NCI-H82 treated with DMSO at 0.1 percent for 48 hours (cell line): ENCODE data around the gene INSR.
"Not testable (repeated sequence)": the region's sequence is repeated elsewhere in the genome, so short reads cannot be mapped to it uniquely, and the experiment has no call there.

Source experiments
- DNase-seq: peaks from one replicate; lab custom pipeline; 2025; ENCODE audit not compliant: unreplicated experiment; lab: John Stamatoyannopoulos, UW

Gene INSR

GRCh38 chr19:7147119-7147675, 147.0 kb downstream of the INSR start:
- not testable (repeated sequence) for DNase-seq

- DNase-seq, result not testable (repeated sequence)
These were observed 148.1 kb downstream of the INSR start for GRCh38 chr19:7146086-7146485.

- DNase-seq, result no peak
These were observed 148.7 kb downstream of the INSR start for GRCh38 chr19:7145494-7145893.

- DNase-seq, result no peak
These were observed 151.4 kb downstream of the INSR start for GRCh38 chr19:7142771-7143170.

- no peak for DNase-seq
These were observed 154.1 kb downstream of the INSR start for GRCh38 chr19:7140137-7140536.

- DNase-seq, result no peak
These were observed 155.1 kb downstream of the INSR start for GRCh38 chr19:7139095-7139494.

GRCh38 chr19:7138402-7138801, 155.8 kb downstream of the INSR start:
- no peak for DNase-seq

- no peak for DNase-seq
These were observed 157.1 kb downstream of the INSR start for GRCh38 chr19:7137120-7137519.

GRCh38 chr19:7132054-7132453, 162.2 kb downstream of the INSR start:
- DNase-seq, result no peak

- no peak for DNase-seq
These were observed 164.2 kb downstream of the INSR start for GRCh38 chr19:7130043-7130442.

- DNase-seq, result no peak
These were observed 168.1 kb downstream of the INSR start for GRCh38 chr19:7126132-7126531.

- DNase-seq, result no peak
These were observed 169.0 kb downstream of the INSR start for GRCh38 chr19:7125221-7125620.

- DNase-seq, result no peak
These were observed 169.4 kb downstream of the INSR start for GRCh38 chr19:7124782-7125181.

- DNase-seq, result no peak
These were observed 171.5 kb downstream of the INSR start for GRCh38 chr19:7122701-7123100.

- DNase-seq, result no peak
These were observed 173.7 kb downstream of the INSR start for GRCh38 chr19:7120499-7120898.

- DNase-seq, result no peak
These were observed 174.6 kb downstream of the INSR start for GRCh38 chr19:7119582-7119981.

- no peak for DNase-seq
These were observed 177.0 kb downstream of the INSR start for GRCh38 chr19:7117248-7117647.

- no peak for DNase-seq
These were observed 178.5 kb downstream of the INSR start for GRCh38 chr19:7115721-7116120.

GRCh38 chr19:7113233-7113632, 181.0 kb downstream of the INSR start:
- no peak for DNase-seq

- DNase-seq, result no peak
These were observed 181.5 kb downstream of the INSR start for GRCh38 chr19:7112675-7113074.

GRCh38 chr19:7109678-7110289, 184.4 kb downstream of the INSR start:
- DNase-seq, result no peak

- no peak for DNase-seq
These were observed 187.2 kb downstream of the INSR start for GRCh38 chr19:7106711-7107657.
